ENCODE data around the gene PELI2.

- TF ChIP-seq CTCF (IDR thresholded peaks at IDR 0.05) (no peak), POLR2A (IDR thresholded peaks at IDR 0.05) (no peak)
These were observed 152.7 kb downstream of the PELI2 start for GRCh38 chr14:56270921-56271320.

Measured in prostate gland (tissue), 2 donors.